Medulla oblongata (tissue), 1 donor: ENCODE data around the gene LCP2.
A peak's percentile ranks its signal among the peaks of the same experiment; 100 is the strongest.

Source experiments
- DNase-seq: peaks from one replicate; pipeline ENCODE4 v3.0.0-alpha.2; 2015; ENCODE audit errors: extremely low spot score

LCP2 gene

DNA sequence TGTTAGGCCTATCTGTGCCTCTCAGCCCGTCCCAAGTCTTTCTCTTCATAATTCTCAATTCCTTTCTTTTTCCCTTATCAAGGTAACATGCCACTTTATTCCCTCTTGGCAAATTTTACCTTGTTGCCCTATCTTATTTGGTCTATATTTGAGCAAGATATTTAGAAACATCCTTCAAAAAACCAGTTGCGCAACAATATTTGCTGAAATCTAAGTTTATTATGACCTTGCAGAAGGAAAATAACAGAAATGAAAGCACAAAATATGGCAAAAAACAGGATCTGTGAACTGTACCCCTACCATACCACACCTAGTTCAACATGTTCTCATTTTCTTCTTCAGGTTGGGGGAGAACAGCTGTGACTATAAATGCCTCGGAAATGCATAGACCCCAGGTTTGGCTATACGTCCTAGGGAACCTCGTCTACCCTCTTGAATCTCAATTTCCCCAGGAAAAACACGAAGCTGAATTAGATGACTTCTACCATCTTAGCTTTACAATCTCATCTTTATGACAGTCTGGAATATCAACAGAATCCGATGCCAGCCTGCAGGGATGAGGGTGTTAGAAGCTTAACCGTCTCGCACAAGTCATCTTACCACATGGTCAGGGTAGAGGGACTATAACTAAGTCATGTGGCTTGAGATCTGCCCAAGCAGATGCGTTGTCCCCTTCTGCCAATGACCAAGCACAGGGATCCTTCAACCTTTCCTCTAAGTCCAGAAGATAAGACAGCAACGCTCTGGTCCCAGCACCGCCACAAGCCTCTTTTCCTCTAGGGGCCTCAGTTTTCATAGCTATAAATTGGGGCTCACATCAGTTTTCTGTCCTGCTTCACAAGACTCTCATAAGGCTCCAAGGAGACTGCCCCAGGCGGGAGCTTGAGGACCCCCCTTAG, 1.3 kb downstream of the LCP2 start:
- DNase-seq: no peak

DNA sequence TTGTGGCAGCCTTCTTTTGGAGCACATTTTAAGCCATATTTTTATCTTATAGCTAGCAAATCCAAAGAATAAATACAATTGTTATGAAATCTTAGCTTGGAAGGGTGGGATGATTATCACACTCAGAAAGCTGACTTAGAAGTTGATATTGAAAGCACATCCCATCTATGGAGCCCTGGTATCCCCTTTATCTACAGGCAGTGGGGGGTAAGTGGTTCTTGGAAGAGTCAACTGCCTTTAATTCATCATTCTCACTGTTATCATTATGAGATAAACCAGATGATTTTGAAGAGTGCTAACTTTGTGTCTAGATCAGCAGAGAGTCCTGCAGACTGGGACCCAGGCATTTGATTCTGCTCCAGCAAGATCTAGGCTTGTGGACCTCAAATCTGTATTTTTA, 3.0 kb downstream of the LCP2 start:
- no peak for DNase-seq

DNA sequence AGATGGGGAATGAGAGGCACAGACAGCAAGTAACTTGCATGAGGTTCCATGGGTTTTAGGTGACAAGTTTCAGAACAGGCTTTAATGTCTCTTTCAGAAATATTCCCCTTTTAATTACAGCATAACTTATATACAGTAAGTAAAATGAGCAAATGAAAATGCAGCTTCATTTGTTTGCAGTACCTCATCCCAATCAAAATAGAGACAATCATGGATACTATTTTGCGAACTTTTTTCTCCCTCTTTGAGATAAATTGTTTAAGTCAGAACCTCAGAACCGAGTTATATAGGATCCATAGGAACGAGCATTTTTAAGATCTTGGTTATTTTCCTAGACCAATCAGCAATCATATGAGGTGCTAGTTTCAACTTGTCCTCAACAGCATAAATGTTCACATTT, 3.5 kb downstream of the LCP2 start:
- no peak for DNase-seq

DNA sequence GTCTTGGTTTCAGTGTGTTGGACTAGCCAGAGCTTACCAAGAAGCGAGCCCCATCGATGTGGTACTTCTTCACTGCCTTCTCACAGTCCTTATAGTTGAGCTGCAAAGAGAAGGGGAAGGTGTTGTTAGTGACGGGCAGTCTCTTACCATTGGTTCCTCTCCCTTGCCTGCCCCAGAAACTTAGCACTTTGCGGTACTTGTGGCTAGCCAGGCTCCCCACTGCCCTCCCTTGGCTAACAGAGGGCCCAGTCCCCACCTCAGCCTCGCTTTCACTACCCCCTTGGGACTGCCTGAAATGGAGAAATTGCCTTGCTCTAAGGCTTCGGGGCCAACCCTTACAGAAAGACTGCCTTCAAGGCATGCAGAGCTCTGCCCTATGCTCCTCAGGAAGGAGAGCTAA, 4.3 kb downstream of the LCP2 start:
- DNase-seq: peak; percentile 87

DNA sequence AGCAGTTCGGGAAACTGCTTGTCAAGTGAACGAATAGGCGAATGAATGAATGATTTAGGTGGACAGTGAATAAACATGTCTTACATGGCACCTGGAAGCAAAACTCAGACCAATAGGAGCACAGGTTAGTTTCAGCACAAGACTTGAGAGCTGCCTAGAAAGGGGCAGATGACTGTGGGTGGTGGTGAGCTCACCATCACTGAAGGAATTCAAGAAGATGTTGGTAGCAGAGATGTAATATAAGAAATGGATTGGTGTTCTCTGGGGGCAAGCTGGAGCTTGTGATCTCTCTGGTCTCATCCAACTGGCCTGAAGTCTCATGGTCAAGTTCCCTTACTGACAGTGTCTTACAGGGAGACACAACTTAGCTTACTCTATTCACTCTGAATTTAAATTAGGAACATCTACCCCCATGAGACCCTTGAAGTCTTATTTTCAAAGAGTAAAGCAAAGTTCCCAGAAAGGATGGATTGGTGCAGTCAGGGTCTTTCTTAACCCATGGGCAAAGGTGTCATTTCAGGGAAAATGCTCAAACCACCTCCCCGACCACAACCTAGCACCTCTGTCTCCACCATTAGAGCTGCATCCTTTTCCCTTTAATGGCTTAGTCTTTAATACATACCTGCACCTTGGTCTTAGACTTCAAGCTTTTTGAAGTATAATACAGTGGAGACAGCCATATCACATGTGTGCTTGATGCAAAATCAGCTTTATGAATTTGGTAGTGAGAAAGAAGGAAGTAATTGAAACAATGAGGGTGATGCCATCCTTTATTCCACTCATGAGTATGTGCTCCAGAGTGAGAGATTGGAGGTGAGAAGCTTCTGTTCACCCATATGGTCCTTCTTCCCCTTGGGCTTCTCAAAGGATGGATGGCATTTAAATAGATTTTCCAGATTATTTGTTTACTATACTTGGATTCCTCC, 5.1 kb downstream of the LCP2 start:
- no peak for DNase-seq

DNA sequence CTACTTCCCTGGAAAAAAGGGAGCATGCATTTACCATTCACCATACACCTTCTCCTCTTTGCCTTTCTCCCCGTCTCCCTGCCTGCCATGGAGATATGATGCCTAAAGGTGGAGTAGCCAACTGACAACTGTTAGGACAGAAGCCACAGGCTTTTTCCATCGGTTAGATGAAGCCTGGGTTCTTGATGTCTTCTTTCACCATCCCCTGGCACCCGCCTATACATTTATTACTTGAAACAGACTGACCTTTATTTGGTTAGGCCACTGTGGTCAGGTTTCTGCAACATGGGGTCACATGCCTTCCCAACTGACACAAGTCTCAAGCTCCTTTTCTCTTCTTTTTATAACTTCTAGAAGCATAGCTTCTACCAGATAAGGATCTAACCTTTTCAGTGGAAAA, 7.1 kb downstream of the LCP2 start:
- no peak for DNase-seq

DNA sequence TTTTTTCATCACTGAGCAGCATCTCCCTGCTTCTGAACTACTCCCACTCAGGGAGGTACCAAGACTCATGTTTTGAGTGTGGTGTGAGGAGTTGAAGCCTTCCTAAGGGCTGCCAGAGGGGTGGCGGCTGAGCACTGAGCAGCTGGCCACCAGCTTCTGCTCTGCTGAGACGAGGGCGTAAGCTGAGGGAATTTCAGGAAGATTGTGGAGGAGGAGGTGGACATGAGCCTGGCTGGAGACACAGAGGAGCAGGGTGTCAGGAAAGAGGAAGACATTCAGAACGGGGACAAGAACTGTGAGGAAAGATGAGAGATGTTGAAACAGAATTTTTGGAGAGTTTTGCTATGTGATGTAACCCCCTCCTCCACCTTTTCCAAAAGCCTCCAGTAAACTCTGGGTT, 7.8 kb downstream of the LCP2 start:
- DNase-seq: no peak

DNA sequence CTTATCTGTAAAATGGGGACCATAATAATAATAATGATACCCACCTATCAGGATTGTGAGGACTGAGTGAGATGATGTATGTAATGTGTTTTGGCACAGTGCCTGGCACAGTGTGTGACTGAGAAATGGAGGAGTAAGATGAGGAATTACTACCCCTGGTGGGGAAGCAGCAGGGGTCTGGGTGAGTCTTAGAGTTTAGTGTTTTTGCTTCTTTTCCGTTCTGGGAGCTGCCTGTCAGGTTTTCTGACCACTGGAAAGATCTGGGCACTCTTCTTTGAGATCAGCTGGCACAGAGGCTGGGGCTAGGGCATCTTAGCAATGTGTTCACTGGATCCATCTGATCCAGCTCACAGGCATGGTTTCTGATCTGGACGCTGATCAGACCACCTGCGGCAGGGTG, 8.5 kb downstream of the LCP2 start:
- DNase-seq: no peak

DNA sequence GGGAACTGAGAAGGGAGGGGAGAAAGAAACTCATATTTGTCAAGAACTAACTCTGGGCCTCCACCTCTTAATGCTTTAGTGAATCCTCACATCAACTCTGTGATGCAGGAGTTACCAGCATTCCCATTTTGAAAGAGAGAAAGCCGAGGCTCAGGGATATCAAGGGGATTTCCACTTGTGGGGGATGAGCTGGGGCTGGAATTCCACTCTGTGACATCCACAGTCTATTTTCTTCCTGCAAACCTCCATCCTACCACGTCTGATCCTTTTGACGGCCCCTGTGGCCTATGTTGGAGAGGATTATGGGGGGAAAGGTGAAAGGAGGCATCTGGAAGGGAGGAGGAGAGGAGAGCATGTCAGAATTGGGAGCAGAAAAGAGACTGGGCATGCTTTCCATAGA, 9.0 kb downstream of the LCP2 start:
- DNase-seq: no peak

DNA sequence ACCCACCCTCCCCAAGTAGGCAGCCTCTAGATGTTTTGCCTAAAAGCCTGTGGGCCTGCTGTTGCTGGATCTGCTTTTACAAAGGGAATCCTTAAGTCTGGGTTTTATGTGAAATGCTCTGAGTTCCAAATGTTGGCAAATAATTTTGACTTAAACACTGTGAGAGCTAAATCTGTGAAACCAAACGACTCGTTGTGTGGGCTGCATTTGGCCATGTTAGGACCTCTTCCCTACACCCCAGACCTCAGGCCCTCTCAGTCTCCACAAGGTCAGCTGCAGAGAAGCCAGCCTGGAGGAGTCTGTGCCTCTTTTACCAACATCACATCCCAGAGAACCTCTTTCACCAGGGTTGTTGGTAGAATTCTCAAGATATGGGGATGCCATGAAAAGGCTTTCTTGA, 9.4 kb downstream of the LCP2 start:
- DNase-seq: no peak

DNA sequence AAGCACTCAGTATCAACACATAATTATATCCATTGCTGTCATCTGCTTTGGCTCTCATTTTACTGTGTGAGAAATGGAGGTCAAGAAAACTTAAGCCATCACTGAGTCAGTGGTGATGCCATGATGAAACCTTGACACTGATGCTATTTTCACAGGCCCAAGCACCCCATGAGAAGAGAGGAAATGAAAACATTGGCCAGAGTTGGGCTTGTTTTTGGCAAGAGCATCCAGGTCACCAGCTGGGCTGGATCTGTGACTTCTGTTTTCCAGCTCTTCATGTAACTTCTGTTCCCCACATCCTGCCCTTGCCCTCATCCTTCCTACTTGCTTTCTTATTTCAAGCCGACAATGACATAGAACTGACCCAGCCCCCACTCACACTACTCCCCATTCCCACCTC, 10.0 kb downstream of the LCP2 start:
- peak; percentile 62 for DNase-seq

DNA sequence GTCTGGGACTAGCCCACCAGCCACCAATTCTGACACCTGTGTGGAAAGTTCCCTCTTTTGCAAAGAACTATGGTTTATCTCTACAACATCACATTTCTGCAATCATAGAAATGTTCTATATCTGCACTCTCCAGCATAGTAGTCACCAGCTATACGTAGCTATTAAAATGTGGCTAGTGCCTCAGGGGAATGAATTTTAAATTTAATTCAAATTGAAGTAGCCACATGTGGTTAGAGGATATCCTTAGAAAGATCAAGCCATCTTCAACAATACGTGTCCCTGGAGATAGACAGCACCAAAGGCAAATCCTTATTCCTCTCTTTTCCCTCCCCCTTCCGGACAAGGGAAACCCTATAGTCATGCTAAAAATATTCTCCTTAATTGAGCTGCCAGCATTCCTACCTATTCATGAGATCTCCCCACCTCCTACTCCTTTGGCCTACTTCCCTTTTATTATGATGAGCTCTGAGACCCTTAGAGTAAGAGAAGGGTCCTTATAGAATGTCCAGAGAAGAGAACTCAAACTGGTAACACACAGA, 11.1 kb downstream of the LCP2 start:
- DNase-seq: no peak

DNA sequence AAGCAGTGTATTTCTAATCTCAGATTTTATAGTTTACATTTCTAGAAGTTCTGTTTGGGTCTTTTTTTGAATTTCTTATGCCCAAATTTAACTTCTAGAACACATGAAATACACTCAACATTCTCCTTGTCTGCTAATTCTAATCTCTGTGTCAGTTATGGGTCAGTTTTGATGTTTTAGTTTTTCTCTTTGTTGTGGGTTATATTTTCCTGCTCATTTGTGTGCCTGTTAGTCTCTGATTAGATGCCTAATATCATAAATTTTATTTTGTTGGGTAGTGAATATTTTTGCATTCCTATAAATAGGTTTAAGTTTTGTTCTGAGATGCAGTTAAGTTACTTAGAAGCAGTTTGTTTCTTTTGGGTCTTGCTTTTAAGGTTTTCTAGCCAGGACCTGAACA, 12.4 kb downstream of the LCP2 start:
- DNase-seq: no peak

DNA sequence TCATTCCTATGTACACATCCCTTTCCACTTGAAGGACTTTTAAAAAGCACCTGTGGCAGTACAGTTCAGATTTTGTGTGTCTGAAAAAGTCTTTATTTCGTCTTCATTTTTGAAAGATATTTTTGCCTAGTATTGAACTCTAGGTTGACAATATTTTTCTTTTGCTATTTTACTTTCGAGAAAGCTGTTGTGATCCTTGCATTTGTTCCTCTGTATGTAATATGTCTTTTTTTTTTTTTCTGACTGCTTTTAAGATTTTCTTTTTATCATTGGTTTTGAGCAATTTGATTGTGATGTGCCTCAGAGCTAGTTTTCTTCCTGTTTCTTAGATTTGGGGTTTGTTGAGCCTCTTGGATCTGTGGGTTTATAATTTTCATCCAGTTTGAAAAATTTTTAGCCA, 13.3 kb downstream of the LCP2 start:
- no peak for DNase-seq

DNA sequence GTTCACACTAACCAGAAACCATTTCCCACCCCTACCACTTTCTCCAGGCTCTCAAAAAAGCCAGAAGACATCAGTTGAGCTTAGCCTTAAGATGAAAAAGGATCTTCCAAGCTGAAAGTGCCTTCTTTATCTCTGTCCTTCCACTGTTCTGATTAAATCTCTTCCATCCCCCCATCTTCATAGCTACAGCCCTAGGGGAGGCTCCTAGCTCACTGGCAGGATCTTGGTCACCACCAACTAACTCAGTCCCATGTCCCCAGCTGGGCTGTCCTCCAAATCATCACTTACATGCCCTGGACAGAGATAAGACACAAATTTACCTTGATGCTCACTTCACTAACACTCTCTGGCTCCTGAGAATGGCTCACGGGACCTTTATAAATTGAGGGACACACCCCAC, 14.3 kb downstream of the LCP2 start:
- DNase-seq: no peak

DNA sequence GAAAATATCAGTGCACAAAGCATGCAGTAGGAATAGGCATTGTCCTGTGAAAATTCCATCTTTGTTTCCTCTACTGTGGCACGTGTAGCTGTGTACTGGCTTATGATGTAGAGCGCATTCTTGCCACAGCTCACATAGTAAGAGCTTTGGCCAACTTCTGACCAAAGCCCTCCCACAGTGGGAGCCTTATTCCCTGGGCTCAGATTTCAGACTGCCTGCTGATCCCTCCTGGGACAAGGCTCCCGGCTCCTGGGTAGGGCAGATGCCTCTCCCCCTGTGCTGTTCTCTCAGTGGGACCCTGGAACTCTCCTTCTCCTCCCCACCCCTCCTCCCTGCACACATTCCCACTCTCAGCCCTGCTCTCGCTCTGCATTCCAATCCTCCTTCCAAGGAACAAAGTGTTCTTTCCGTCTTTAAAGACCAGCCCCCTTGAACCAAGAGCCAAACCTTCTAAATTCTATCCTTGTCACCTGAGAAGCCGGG, 17.5 kb downstream of the LCP2 start:
- DNase-seq: no peak

DNA sequence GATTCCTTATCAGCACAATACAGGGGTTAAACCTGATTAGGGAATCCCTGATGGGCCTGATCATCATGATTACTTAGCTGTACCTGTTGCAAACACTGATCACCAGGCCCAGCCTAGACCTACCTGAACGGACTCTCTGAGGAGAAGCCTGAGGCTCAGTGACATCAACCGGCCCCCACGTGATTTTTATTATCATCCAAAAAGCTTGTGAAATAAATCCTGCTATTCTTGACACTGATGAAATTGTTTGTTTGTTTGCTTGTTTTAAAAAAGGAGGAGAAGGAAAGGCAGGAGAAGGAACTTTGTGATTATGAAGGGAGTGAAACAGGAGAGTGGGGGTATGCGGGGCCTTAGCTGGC, 18.1 kb downstream of the LCP2 start:
- no peak for DNase-seq

DNA sequence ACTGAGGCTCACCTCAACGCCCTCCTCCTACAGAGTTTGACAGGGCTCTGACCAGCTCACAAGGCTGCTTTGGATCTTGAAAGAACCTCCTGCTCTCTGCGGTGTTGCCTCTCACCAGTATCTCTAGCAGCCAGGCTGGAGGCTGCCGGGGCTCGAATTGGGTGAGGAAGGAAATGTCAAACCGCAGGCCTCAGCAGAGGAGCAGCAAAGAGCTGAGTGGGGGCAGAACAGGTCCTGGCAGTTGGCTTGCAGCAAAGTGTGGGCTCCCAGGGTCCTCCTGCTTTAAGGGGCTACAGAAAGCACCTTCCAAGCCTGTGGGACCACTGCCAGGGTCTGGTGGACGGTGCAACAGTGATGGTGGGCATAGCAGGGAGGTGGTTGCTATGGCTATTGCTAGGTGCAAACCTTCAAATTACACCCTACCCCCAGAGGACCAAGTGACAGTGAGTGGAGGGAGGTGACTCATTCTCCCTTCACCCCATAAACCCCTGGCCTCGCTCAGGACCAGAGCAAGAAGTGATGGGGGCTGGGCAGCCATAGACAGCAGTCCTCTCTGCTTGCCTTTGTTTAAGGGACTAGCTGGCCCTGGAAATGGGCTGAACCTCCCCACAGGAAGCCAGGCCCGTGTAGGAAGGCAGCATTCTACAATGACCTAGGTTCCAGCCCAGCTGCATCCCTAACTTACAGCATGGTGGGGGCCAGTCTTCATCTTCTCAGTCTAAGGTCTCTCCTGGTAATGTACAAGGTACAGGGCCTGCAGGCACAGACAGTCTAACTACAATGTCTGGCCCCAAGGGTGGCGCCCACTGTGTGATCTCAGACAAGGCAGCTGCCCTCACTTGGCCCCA, 18.7 kb downstream of the LCP2 start:
- peak; percentile 65 for DNase-seq

DNA sequence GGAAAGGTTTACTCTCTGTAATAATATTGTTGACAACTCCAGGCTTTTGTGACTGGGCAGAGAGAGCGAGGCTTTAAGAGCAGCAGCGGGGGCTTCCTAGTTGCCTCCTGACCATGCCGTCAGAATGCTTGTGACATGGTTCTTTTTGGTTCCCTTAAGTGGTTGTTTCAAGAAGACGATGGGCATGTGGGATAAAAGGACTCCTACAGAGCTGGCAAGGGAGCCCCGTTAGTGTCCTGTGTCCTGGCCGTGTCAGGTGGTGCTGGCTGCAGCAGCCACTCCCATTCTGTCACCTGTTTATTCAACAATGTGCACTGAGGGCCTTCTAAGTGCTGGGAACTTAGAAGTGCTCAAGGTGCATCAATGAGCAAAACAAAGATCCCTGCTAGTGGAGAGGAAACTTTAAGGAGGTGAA, 19.7 kb downstream of the LCP2 start:
- no peak for DNase-seq

DNA sequence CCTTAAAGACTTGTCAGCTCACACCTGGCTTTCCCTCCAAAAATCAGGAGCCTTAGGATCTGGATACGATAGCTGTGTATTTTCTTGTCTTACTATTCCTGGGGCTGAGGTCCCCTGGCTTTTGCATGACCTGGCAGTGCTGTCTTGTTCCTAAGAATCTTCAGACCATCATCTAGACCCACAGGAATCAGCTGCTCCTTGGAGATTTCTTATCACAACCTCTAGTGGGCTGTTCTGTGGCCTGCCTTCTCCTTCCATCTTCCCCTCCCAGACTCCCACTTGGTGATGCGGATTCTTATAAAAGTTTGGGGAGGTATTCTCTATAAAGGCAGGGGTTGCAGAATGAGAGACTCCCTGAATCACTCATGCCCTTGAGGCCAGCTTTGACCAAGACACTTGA, 21.4 kb downstream of the LCP2 start:
- DNase-seq: no peak

DNA sequence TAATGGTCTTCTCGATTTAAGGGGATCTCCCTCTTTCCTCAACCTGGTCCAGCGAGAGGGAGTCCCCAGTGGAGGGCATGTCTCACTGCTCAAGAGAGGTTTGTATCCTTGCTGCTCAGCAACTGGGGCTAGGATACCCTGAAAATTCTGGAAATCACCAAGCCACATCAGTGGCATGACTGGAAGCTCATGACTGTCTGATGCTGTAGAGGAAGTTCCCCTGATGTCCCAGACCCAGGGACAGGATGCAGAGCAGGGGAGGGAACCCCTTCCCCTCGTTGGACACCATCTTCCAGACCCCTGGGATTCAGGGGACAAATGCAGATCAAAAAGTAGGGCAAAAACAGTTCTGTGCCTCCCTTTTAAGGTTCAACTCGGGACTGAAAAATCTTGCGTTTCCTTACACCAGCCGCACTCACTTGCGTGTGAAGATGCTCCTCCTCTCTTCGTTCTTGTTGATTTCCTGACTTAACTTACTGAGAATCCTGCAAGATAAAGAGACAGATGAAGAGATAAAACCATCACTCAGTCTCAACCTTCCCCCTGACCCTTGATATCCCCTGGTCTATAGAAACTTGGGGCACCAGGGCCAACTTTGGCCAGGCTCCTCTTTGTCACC, 22.1 kb downstream of the LCP2 start:
- DNase-seq: no peak
